Inflammatory macrophage (primary cell): ENCODE results near the gene SLC16A5.
A peak's percentile ranks its signal among the peaks of the same experiment; 100 is the strongest.
"Not testable (repeated sequence)": the region's sequence is repeated elsewhere in the genome, so short reads cannot be mapped to it uniquely, and the experiment has no call there.

ENCODE experiments used
- DNase-seq, 2 donors: peaks; one replicate each; pipeline ENCODE4 v3.0.0-alpha.2; 2020 to 2022

Gene SLC16A5

GRCh38 chr17:75133001-75133400, 45.2 kb downstream of the SLC16A5 start:
- DNase-seq: no peak

DNA sequence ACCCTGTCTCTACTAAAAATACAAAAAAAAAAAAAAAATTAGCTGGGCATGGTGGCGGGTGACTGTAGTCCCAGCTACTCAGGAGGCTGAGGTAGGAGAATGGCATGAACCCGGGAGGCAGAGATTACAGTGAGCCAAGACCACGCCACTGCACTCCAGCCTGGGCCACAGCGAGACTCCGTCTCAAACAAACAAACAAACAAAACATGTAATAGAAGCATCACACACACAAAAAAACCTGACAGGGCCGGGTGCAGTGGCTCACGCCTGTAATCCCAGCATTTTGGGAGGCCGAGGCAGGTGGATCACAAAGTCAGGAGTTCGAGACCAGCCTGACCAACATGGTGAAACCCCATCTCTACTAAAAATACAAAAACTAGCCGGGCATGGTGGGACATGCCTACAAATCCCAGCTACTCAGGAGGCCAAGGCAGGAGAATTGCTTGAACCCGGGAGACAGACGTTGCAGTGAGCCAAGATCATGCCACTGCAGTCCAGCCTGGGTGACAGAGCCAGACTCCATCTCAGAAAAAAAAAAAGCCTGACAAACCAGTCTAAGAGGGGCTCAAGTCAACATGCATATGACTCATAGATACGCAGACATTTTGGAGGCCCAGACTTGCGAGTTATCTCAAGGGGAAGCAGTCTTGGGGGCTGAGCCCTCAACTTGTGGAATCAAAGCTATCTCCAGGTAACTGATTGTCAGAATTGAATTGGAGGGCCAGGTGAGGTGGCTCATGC, 46.0 kb downstream of the SLC16A5 start:
- not testable (repeated sequence) for DNase-seq

DNA sequence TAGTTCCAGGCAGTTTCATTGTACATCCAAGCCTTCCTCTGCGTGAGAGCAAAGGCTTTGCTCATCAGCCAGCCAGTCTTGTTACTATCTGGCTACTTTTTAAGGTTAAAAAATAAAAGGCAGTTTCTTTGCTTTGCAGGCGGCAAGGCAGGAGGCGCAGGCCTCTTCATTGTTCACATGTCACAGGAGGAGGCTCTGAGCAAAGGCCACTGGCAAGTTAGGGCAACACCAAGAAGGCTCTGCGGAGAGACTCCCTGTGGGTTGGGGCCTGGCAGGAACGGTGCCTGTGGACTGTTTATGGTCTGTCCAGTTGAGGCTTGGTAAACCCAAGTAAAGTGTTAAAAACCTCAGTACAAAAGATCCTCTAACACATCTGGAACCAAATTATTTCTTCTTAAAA, 47.7 kb downstream of the SLC16A5 start:
- DNase-seq: no peak

DNA sequence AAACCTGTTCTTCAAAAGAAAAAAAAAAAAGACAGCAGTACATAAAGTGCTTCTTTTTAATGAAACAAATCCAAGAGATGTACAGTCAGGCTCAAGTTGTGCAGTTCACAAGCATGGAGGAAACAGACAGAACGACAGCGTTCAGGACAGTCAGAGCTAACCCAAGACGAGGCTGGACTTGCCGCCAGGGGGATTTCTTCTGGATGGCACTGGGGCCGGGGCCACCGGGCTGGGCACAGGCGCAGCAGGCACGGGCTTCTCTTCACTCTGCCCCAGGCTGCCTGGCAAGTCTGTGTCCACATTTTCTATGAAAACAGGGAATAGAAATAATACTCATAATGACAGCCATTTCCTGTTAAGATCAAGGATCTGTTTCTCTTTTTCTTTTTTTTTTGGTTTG, 48.2 kb downstream of the SLC16A5 start:
- no peak for DNase-seq

DNA sequence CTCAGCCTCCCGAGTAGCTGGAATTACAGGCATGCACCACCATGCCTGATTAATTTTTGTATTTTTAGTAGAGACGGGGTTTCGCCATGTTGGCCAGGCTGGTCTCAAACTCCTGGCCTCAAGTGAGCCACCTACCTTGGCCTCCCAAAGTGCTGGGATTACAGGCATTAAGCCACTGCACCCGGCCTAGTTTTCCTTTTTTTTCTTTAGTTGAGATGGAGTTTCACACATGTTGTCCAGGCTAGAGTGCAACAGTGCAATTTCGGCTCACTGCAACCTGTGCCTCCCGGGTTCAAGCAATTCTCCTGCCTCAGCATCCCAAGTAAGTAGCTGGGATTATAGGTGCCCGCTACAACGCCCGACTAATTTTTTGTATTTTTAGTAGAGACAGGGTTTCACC, 50.0 kb downstream of the SLC16A5 start:
- not testable (repeated sequence) for DNase-seq

GRCh38 chr17:75138519-75138918, 50.8 kb downstream of the SLC16A5 start:
- DNase-seq: no peak

GRCh38 chr17:75142236-75142971, 54.6 kb downstream of the SLC16A5 start:
- DNase-seq: no peak

DNA sequence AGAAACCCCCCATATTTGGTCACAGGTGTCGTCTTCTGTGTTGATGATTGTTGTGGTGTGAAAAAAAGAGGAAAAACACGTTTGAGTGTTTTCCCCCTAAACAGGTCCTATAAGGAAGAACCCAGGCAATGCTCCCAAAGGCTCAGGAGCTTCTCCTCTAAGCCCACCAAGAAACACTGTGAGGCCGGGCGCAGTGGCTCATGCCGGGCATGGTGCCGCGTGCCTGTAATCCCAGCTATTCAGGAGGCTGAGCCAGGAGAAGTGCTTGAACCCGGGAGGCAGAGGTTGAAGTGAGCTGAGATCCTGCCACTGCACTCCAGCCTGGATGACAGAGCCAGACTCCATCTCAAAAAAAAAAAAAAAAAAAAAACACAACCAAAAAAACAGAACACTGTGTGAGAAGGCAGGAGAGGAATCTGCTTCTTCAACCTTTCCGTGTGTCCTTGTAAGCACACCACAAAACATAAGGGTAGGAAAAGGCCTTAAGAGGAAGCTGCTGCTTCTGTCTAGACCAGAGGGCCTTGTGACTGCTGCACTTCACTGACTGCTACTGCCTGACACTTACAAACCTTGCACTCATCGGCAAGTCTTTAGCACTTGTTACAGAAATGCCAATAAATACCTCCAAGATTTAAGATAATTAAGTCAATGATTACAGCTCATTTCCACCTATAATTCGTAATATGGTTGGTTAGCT, 57.2 kb downstream of the SLC16A5 start:
- DNase-seq: peak; percentile 51 to 68

DNA sequence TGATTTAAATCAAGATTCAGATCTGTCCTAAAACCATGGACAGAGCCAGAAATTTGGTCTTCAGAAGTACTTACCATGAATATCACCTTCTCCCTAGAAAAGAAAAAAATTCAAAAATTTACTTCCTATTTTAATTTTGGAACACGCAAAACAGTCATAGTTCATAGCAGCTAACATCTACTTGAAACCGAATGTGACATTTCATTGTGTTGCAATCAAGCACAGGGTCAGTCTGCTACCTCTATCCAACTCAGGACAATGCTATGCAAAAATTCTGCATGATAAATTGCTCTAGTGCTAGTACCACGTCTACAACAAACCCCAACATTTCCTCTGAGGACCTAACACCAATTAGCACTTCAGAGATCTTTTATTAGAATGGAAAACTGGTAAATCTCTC, 58.8 kb downstream of the SLC16A5 start:
- DNase-seq: peak; percentile 42 to 64

- peak; percentile 58 to 61 for DNase-seq
Measured at GRCh38 chr17:75147878-75148546, 60.3 kb downstream of the SLC16A5 start.

- no peak for DNase-seq
Measured at GRCh38 chr17:75151930-75152329, 64.2 kb downstream of the SLC16A5 start.

GRCh38 chr17:75152523-75152921, 64.8 kb downstream of the SLC16A5 start:
- no peak for DNase-seq

DNA sequence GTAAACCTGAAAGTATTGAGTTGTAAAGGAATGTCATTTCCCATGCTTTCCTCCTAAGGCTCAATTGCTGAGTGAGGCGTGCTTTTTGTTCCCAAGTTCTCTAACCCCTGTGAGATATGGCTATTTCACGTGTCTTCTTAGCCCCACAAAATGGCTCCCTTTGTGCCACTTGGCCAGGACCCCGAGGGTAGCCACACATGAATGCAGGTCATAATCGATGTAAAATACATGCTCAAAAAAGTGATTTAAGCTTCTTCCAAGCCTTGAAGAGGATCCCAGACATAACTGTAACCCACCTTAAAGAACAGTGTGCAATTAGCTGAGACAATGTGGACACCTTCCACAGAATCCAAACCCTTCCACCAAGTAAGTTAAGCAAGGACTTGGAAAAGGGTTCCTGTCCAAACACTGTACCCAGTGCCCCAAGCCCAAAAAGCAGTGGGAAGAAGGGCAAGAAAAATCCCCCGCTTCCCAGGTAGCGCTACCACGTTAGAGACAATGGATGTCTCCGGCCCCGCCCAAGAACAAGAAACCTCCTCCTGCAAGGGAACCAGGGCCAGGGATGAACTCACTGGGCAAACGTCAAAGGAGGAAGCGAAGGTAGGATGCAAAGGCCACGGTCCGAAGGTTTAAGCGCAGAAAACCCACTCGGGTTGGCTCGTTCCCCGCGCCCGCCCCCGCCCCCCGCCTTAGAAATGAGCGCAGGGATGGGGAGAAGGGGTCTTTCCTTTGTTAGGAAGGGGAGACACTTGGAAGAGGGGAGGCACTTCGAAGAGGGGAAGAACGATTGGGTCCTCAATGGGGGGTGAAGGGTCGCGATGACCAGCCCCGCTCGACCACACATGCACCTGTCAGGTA, 65.4 kb downstream of the SLC16A5 start:
- DNase-seq: peak; percentile 34 to 51

GRCh38 chr17:75153780-75154194, 66.0 kb downstream of the SLC16A5 start:
- peak in 1 of 2 donors; percentile 12 for DNase-seq

DNA sequence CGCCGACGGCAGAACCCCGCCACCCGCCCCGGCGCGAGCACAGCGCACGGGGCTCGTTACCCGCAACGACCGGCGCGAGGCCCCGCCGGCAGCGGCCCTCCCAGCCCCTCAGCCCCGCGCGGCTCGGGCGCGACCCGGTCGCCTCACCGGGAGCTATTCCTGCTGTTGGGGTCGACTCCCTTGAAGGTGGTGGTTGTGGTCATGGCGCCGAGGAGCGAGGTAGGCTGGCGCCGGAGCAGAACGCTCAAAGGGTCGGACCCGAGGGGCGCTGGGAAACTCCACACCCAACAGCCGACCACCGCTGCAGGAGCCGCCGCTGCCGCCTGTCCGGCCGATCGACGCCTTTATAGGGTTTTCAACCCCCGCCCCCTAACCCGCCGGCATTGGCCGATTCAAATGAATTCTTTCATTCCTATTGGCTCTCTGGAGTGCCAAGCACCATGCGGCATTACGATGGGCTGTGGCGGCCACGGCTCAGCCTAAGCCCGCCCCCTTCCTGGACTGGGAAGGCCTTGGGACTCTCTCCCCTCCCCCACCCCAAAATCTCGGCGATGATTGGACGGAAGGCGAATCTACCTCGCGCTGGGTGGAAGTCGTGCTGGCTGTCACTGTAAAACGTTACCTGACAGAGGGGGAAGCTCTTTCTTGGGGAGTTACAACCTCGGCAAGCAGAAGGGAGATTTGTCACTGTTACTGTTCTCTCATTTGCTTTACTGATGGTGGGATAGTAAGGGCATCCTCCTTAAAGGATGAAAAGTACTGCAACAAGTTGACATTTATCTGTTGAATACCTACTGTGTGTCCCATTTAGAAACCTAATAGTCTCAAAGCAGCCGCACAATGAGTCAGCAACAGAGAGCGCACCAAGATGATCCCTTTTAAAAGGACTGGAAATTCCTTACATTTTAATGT, 66.7 kb downstream of the SLC16A5 start, which contains the start of gene JPT1:
JPT1 (minus strand) TSS at position 318 of the 912 bp plus-strand sequence; CDS start at position 203, 115 bp downstream.
- DNase-seq: peak; percentile 99

- DNase-seq: no peak
Measured at GRCh38 chr17:75155191-75155601, 67.4 kb downstream of the SLC16A5 start.
